Kasumi-1 (cell line): ENCODE measurements around the gene EIF3D.
A peak's percentile ranks its signal among the peaks of the same experiment; 100 is the strongest.

ENCODE experiments used
- DNase-seq, 2 experiments: peaks; one replicate each; lab custom pipeline; 2025; lab: John Stamatoyannopoulos, UW

The EIF3D gene

GRCh38 chr22:36528795-36529751 is at the start of gene EIF3D:
TSS of gene EIF3D (minus strand) at chr22:36529166. CDS start at chr22:36526121, 3,045 bp downstream.
- DNase-seq: peak; percentile 99

GRCh38 chr22:36578619-36579018 is 49.7 kb upstream of the EIF3D start:
- DNase-seq: no peak

- DNase-seq: no peak
Observed at GRCh38 chr22:36577019-36577418, 48.1 kb upstream of the EIF3D start.

DNA sequence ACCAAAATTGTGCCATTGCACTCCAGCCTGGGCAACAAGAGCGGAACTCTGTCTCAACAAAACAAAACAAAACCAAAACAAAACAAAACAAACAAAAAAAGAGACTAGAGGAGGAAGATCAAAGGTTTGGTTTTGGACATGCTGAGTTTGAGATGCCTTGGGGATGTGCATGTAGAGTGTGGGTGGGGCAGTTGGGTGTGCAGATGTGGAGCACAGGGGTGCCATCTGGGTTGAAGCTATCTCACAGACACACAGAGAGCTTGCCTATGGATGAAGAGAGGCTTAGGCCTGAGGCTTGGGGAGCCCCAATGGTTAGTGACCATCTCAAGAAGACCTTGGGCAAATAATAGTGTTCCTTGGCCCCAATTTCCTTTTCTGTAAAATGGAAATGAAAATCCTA is 45.8 kb upstream of the EIF3D start:
- no peak for DNase-seq

DNA sequence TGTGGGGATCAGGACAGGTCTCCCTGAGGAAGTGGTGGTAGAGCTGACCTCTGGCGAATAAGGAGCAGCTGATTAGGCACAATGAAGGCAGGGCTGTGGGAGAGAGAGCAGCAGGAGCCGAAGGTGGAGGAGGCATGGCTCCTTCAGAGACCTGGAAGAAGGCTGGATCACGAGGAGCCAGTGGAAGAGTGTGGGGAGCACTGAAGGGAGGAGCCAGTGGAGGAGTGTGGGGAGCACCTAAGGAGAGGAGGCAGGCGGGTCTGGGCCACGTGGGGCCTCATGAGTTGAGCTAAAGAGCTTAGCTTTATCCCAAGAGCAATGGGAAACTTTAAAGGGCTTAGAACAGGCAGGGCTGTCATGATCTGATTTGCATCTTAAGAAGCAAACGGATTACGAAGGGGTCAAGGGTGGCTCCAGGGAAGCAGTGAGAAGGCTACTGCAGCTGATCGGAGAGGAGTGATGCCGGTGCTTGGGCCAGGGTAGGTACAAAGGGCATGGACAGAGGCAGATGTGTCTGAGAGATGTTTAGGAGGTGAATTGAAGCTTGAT is 44.9 kb upstream of the EIF3D start:
- no peak for DNase-seq

DNA sequence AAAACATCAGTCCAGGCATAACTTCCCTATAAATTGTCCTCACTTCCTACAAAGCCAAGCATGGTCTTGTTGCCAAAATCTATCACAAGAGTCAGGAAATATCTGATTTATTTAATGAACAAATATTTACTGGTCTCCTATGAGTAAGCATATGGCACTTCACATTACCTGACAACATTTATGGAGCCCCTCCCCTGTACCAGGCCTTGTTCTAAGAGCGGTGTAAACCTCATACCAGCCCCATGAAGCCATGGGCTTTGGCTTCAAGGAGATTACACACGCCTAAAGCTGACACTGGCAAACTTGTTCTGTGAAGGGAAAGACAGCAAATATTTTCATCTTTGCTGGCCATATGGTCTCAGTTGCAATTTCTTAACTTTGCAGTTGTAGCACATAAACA is 43.0 kb upstream of the EIF3D start:
- DNase-seq: no peak

- no peak for DNase-seq
Observed at GRCh38 chr22:36569999-36570398, 41.0 kb upstream of the EIF3D start.

GRCh38 chr22:36568846-36569245 is 39.9 kb upstream of the EIF3D start:
- no peak for DNase-seq

DNA sequence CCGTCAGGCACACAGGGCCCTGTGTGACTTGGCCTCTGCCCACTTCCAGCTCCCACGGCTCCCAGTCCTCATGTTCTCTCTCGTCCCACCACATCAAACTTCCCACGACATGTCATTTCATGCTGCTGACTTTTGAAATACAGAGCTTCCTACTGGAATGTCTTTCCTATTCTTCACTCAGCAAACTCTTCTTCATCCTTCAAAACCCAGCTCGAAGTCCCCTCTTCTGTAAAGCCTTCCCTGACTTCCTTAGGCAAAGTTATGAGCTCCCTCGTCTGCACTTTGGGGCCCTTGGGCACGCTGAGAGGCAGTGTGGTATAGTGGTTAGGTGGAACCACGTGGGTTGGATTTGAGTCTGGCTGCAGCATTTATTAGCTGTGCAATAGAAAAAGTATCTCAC is 37.8 kb upstream of the EIF3D start:
- no peak for DNase-seq

DNA sequence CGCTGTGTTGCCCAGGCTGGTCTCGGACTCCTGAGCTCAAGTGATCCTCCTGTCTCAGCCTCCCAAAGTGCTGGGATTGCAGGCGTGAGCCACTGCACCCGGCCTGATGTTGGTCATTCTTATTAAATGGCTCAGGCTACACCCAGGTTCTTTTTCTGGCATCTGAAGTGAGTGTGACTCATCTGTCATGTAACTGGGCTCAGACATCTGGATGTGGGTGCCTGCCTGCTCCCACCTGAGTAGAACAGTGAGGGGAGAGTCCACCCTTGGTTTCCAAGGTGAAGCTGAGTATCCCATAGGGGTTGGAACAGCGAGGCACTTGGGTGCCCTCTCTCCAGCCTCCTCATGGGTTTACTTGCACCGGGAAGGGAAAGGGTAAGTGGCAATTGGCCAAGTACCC is 36.7 kb upstream of the EIF3D start:
- no peak for DNase-seq

- no peak for DNase-seq
Observed at GRCh38 chr22:36565159-36565507, 36.2 kb upstream of the EIF3D start.

GRCh38 chr22:36564422-36565158 is 35.6 kb upstream of the EIF3D start:
- DNase-seq: no peak

- DNase-seq: no peak
Observed at GRCh38 chr22:36563898-36564297, 34.9 kb upstream of the EIF3D start.

DNA sequence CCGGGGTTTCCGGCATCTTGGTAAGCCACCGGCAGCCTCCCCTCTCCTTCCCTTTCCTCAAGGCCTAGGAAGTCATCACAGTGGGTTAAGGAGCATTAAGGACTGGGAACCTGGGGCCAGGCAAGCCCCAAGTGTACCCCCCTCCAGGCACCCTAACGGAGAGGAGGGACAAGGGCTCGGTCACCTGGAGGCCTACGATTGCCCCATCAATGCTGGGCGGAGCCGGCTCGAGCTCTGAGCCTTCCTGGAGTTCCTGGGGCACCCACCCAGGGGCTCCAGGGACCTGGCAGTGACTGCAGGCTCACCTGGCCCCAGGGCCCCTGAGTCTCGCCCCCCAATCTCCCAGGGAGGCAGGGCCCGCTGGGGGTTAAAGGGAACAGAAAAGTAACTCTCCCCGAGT is 34.5 kb upstream of the EIF3D start:
- DNase-seq: no peak

DNA sequence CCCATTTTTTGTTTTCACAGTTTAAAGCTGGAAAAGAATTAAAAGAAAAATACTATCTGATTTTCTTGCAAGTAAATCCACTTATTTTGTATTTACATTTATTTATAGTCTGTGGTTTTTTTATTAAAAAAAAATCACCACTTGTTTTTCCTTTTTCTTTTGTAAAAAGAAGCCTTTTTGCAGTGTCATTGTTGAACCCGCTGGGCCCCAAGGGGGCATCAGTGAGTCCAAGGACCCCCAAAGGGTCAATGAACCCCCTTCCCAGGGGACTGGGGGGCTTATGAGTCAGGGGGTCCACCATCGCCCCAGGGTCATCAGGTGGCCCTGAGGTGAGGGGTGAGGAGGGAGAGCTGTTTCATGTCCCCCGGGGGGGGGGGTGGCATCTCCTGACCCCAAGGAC is 34.0 kb upstream of the EIF3D start:
- DNase-seq: no peak

- no peak for DNase-seq
Observed at GRCh38 chr22:36562261-36562835, 33.4 kb upstream of the EIF3D start.

GRCh38 chr22:36561291-36561811 is 32.4 kb upstream of the EIF3D start:
- no peak for DNase-seq

DNA sequence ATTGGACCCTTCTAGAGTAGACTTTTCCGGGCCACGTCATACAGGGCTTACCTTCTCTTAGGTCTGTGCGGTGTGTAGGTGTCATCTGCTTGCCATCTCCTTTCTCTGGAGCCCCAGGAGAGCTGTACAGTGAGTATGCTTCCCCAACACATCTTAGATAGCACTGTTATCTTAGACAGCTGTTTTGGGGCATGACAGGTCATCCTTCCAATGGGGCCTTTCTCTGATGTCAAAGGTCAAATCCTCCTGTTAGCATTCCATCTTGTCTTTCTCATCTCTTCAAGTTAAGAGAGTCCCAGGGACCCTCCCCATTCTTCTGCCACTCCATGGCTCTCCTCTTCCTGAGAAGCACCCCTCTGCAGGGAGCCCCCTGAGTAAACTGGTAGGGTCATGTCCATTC is 31.0 kb upstream of the EIF3D start:
- no peak for DNase-seq

- no peak for DNase-seq
Observed at GRCh38 chr22:36554098-36554497, 25.1 kb upstream of the EIF3D start.

- peak; percentile 49 to 58 for DNase-seq
Observed at GRCh38 chr22:36552289-36552688, 23.3 kb upstream of the EIF3D start.

DNA sequence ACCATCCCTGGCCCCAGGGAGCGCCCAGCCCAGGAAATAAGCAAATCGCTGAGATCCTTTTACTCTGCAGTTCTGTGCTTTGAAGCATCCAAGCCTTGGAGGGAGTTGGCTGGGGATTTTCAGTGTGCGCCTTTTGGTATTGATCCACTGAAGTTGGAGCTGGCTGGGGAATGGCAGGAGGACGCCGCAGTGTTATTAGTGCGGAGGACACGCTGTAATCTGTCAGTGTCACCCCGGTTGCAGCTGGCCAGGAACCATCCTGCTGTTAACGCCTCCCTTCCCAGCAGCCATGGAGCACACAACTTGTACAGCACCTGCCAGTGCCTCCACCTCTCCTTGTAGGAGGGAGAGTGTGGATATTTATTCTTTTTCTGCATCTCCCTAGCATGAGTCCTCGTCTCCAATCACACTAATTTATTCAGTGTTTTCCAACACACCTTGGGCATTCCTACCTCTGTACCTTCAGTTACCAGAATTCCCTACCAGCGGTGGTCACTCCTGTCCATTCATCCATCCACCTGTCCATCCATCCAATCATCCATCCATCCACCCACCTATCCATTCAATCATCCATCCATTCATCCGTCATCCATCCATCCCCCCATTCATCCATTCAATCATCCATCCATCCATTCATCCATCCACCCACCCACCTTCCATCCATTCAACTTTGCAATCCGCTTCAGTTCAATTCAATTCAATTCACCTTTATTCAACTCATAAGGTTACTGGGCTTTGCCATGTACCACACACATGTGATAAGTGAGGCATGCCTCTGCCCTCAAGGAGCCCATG is 21.9 kb upstream of the EIF3D start:
- DNase-seq: no peak

DNA sequence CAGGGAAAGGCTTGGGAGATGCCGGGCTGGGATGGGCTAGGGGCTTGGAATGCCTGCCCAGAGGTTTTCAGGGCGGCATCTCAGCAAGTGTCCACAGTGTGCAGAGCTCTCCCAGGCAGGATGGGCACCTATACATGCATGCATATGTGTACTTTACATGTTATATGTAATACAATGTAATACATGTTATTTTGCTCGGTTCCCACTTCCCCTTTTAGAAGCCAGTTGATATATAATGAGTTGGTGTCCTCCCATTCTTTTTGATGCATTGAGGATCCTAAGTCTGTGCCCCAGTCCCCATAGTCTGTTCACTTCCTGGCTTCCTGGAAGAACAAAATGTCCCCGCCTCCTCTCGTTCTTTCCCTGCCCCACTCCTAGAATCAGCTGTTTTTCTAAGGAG is 20.1 kb upstream of the EIF3D start:
- DNase-seq: peak; percentile 3 to 9
